Measurements from ENCODE around the gene UCP2. TPM values are rescaled to one million over a fixed set of nuclear protein-coding genes. Genes with fewer than 3 reads are reported as not detected.

UCP2 gene
- total and polyA plus RNA-seq, 2 experiments from 2014 or later: 60.1 to 76.9 TPM

GRCh38 chr11:73995247-73995646 lies 12.6 kb upstream of the UCP2 start:
- Histone ChIP-seq H3K4me3 (no peak overlapping the region), H3K27ac (ENCODE audit: low read depth) (no peak overlapping the region), H2AFZ (no peak overlapping the region), H3K9me2 (ENCODE audit: insufficient read depth) (no peaks in the 10 kb centered on the region), H3F3A (replicated peaks; ENCODE audit: low read depth) (no peaks in the 10 kb centered on the region), H3K4me1 (ENCODE audit: insufficient read depth) (peaks cover 13% of the 10 kb centered on the region; the same call in 1 of the 2 replicates), H3K36me3 (ENCODE audit: insufficient read depth) (no peaks in the 10 kb centered on the region), H3K79me2 (replicated peaks; ENCODE audit: insufficient read depth) (no peaks in the 10 kb centered on the region), H4K20me1 (replicated peaks; ENCODE audit: insufficient read depth) (no peaks in the 10 kb centered on the region), H3K27me3 (ENCODE audit: insufficient read depth) (no peaks in the 10 kb centered on the region), H3K4me2 (no peak overlapping the region)
- ATAC-seq (no peak), DNase-seq (ENCODE audit: low spot score) (no peak)
- Mint-ChIP-seq H3K4me1 (peaks cover 6% of the 10 kb centered on the region; the same call in 2 of the 3 replicates), H3K27ac (no peak overlapping the region), H3K36me3 (ENCODE audit: low read depth) (no peaks in the 10 kb centered on the region), H3K27me3 (ENCODE audit: insufficient read depth, low read depth, poor library complexity) (peaks cover 2% of the 10 kb centered on the region), H3K4me3 (no peak overlapping the region), H3K9me3 (no peaks in the 10 kb centered on the region)
- TF ChIP-seq CREB1 (CRISPR knock-in tag; IDR thresholded peaks at IDR 0.05; ENCODE audit: low read depth) (no peak), REST (IDR thresholded peaks at IDR 0.05; ENCODE audit: unreplicated experiment) (no peak), ZNF462 (CRISPR knock-in tag; IDR thresholded peaks at IDR 0.05) (no peak), NANOG (IDR thresholded peaks at IDR 0.05; ENCODE audit: borderline replicate concordance) (no peak), ETS1 (IDR thresholded peaks at IDR 0.05) (no peak), CTCF (conservative IDR thresholded peaks at IDR 0.05; ENCODE audit: low read depth in 2 of 2) (no peak), EZH2 (IDR thresholded peaks at IDR 0.05; ENCODE audit: low read depth, unreplicated experiment) (no peak), ZNF114 (CRISPR knock-in tag; IDR thresholded peaks at IDR 0.05) (no peak), JUNB (IDR thresholded peaks at IDR 0.05; ENCODE audit: unreplicated experiment) (no peak), EZH2phosphoT487 (IDR thresholded peaks at IDR 0.05; ENCODE audit: unreplicated experiment) (no peak), STAT1 (IDR thresholded peaks at IDR 0.05; ENCODE audit: unreplicated experiment) (no peak), ZNF331 (CRISPR knock-in tag; IDR thresholded peaks at IDR 0.05; ENCODE audit: low read depth) (no peak), POLR2AphosphoS5 (IDR thresholded peaks at IDR 0.05; ENCODE audit: low read depth) (no peak)

All from GM23338 (cell line).